HG02943 (cell line): ENCODE measurements around the gene IFT57.

Experiments
- ATAC-seq: cut with Tn5 transposase; IDR thresholded peaks from one replicate; pipeline ENCODE4 v1.9.1; 2021; ENCODE audit warnings: mild to moderate bottlenecking, low read depth, moderate library complexity; ENCODE audit not compliant: unreplicated experiment

Gene IFT57

GRCh38 chr3:108221393-108221792, 831 bp downstream of the IFT57 start:
- ATAC-seq, result no peak

GRCh38 chr3:108219336-108219735, 2.9 kb downstream of the IFT57 start:
- ATAC-seq, result no peak

DNA sequence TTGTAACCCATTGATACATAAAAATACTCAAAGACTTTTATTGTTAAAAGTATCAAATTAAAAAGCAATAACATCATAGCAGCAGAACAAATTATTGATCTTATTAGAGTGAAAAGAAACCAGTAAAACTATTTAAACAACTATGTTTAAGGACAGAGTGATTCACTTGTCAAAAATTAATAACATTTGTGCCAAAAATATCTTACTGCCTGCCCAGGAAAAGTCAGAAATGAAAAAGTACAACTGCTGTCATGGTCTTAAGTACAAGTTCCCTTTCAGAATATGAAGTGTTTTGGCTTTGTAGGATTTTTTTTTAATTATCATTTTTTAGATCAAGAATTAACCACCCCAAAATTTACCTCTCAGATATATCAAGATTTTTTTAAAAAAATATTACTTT, 3.4 kb downstream of the IFT57 start:
- no peak for ATAC-seq

DNA sequence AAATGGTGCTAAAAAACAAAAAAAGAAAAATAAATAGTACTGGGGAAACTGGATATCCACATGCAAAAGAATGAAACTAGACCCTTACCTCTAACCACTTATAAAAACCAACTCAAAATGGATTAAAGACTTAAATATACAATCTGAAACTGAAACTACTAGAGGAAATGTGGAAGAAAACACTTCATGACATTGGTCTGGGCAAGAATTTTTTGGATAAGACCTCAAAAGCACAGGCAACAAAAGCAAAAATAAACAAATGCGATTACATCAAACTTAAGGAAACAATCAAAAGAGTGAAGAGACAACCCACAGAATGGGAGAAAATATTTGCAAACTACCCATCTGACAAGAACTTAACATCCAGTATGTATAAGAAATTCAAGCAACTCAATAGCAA, 6.4 kb downstream of the IFT57 start:
- ATAC-seq, result no peak

- ATAC-seq, result no peak
Observed at GRCh38 chr3:108209579-108209978, 12.6 kb downstream of the IFT57 start.

DNA sequence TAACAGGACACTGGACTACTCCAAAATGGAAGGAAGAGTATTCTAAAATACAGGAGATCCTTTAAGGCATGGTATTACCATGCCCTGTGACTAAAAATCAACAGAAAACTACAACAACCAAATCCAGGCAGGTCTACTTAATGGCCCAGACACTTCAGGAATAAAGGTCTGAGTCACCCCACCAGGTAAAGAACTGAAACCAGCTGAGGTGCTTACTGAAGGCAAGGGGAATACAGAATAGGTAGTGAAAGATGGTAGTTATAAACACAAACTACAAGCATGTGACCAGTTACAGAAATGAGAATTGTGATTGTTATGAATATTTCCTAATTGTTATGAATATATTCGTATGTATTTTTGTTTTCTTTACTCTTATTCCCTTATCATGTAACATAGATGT, 13.4 kb downstream of the IFT57 start:
- ATAC-seq, result peak; percentile 69

DNA sequence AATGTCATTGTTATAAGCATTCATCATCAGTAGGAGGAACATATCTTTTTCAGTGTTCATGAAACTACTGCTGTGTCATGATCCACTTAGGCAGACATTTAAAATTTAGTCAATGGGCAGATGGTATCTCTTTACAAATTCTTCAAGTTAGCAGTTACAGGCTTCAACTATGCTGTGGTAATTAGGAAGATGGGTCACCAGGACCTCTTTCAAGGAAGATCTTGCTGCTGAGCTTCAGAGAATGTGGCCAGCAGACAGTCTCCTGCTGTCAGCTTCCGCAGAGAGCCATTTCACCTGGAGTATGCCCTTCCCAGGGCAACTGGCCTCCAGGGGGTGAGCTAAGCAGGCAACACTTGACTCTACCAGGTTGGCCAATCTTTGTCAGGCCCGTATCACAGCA, 19.4 kb downstream of the IFT57 start:
- no peak for ATAC-seq

DNA sequence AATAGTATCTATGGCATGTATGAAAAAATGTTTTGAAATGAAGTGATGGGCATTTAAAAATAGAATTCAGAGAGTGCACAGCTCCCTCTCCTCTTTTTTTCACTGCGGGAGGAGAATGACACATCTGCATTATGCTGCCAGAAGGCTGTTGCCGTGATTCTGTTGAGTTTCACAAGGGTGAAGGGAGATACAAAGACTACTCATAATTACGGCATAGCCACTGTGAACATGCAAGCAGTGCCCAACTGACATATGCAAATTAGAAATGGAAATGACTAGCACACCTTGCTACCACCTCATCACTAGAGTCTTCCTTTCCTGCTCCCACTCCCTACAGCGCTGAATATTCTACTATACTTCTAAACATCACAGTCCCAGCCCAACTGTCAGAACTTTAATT, 20.1 kb downstream of the IFT57 start:
- ATAC-seq, result no peak

DNA sequence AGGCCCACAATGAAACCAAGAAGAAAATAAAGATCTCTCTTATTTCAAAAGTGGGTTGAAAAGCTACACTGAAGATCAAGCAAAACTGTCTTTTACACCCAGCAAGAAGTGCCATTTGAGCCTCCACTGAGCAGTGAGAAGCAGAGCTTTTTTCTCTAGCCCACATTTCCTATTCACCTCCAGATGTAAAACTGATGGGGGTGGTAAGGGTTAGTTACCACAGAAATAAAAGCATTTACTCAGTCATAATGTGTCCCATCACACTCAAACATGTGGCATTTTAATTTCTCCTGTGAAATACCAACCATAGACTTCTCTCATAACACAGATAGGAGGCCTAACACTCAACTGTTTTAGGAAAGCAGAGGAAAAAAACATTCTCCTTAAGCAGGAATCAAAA, 21.0 kb downstream of the IFT57 start:
- no peak for ATAC-seq

DNA sequence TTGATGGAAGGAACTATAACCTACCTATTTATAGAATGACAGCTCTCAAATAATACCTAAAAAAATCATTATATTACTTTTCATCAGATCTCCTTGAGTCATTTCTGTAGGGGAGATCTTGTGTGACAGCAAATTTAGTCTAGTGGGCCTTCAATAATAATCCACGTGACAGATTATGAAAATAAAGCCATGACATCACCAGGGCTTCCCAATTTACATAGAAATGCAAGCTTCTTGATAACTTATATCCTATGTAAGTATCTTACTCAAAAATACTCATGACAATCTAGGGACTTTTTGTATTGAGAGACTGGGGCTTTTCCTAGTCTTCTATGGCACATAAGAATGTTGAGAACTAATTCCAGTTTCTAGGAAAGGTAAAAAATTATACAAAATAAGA, 21.6 kb downstream of the IFT57 start:
- no peak for ATAC-seq

- no peak for ATAC-seq
Observed at GRCh38 chr3:108200024-108200423, 22.2 kb downstream of the IFT57 start.

- no peak for ATAC-seq
Observed at GRCh38 chr3:108191394-108191793, 30.8 kb downstream of the IFT57 start.

DNA sequence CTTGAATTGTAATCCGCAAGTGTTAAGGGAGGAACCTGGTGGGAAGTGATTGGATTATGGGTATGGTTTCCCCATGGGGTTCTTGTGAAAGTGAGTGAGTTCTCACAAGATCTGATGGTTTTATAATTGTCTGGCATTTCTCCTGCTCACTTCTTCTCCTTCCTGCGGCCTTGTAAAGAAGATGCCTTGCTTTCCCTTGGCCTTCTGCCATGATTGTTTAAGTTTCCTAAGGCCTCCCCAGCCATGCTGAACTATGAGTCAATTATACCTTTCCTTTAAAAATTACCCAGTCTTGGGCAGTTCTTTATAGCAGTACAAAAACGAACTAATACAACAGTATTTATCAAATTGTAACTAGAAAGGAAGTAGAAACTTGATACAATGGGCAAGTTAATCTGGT, 31.9 kb downstream of the IFT57 start:
- no peak for ATAC-seq

GRCh38 chr3:108189440-108189839, 32.8 kb downstream of the IFT57 start:
- ATAC-seq, result no peak

GRCh38 chr3:108185536-108185935, 36.7 kb downstream of the IFT57 start:
- ATAC-seq, result no peak

GRCh38 chr3:108184824-108185223, 37.4 kb downstream of the IFT57 start:
- no peak for ATAC-seq

DNA sequence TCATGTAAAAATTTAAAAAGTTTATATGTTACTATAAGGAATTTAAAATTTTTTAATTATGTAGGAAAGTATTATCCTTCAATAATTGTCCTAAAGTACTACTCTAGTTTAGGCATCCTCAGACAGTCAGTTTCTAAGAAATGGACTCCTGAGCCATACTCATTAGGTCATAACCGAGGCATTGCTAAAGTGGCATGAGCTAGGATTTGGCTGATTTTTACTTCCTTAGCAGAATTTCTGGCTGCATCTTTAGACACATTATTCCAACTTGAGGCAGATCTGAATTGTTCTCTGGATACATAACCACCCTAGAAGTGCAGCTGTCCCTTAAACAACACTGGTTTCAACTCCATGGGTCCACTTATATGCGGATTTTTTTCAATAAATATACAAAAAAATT, 38.3 kb downstream of the IFT57 start:
- no peak for ATAC-seq

DNA sequence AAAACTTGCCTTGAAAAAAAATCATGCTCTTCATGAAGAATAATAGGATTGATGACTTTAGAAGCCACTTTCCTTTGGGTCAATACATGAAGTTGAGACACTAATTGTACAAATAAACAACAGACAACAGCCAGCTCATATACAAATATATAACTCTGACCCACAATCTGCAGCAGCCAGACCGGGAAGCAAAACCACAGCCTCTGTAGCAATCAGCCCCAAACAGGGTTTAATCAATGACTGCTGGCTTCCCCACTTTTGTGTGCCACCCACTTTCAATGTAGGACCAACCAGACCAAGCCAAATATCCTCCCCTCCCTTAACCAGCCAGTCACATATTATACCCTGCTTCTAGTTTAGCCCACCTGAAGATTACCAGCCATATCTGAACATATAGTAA, 39.0 kb downstream of the IFT57 start:
- no peak for ATAC-seq

DNA sequence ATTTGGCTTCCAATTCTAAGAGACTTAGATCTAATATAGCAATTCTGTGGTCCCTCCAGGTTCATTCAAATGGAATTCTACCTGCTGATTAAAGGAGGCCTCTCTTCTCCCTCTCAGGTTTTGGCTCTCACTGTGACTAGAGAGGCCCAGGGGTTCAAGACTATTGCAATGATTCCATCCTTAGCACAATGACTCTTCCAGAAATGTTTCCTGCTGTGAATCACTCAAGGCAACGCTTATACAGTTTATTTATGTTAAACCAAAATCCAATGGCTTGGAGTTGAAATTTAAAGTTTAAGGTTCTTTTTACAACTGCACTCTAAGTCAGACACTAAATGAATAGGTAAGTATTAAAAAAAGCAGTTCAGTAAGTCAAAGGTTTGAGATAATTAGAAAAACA, 39.9 kb downstream of the IFT57 start:
- ATAC-seq, result no peak

DNA sequence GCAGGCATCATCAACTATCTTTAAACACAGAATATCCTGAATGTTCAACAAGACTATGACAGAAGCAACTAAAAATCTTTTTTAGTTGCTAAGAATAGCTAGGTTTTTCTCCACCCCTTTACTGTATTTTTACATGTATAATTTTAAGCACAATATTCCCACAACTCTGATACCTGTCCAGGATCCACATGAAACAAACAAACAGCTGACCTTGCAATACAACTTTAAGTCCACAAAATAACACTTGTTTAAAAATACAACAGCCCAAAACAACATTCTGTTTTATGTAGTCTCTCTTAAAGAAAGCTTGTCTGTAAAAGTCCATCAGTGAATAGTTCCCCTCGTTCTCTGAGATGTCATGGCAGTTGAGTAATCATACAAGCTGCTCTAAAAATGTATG, 41.1 kb downstream of the IFT57 start:
- no peak for ATAC-seq

DNA sequence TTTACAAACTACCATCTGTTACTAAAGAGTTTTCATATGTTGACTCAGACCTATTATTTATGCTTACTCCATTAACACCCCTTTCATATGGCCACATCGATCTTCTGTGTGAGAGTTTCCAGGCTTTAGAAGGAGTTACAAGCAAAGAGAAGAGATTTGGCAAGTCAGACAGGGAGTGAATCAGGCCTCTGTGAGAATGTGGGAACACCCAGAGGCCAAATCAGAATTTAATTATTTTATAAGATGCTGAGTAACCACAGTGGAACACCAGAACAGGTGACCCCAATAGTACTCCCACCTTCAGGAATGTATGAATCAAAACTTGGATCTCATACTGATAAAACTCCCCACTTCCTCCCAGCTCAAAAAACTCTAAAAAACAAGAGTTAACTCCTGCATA, 42.0 kb downstream of the IFT57 start:
- no peak for ATAC-seq

DNA sequence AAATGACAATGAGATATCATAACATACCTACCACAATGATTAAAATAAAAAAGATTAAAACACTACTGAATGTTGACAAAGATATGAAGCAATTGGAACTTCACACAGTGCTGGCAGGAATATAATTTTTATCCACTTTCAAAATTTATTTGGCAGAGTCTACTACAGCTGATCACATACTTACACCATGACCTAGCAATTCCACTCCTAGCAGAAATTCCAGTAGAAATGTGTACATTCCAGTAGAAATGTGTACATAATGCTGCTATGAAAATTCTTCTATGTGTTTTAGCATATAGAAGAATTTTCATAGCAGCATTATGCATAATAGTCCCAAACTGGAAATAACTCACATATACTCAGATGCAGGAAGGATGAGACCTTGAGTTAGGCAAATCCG, 43.5 kb downstream of the IFT57 start:
- no peak for ATAC-seq

- no peak for ATAC-seq
Observed at GRCh38 chr3:108177536-108177935, 44.7 kb downstream of the IFT57 start.

- no peak for ATAC-seq
Observed at GRCh38 chr3:108175352-108175751, 46.9 kb downstream of the IFT57 start.
